ENCODE measurements around the gene CNTNAP2. TPM values are rescaled to one million over a fixed set of nuclear protein-coding genes. Genes with fewer than 3 reads are reported as not detected.

CNTNAP2 gene
- total and polyA plus RNA-seq, 4 donors: 0.14 to 2.3 (median 1.1) TPM

- 66% methylated on average over 4 of the region's 4 CpGs for WGBS
- Histone ChIP-seq H3K27ac (ENCODE audit: low read depth in 1 of 2, low read length in 2 of 2) (no peak overlapping the region), H3K27me3 (ENCODE audit: control insufficient read depth in 4 of 4, insufficient read depth in 4 of 4, low read length in 3 of 4) (no peaks in the 10 kb centered on the region), H3K4me3 (ENCODE audit: low read depth in 1 of 3, low read length in 3 of 3) (no peak overlapping the region), H3K4me1 (ENCODE audit: control insufficient read depth in 4 of 4, insufficient read depth in 4 of 4, low read length in 3 of 4) (no peaks in the 10 kb centered on the region), H3K9ac (ENCODE audit: low read depth in 1 of 2, low read length in 2 of 2) (no peak overlapping the region), H3K9me3 (ENCODE audit: control insufficient read depth in 4 of 4, low read length in 3 of 4) (no peaks in the 10 kb centered on the region), H3K36me3 (ENCODE audit: control insufficient read depth in 4 of 4, insufficient read depth in 3 of 4, low read depth in 1 of 4, low read length in 3 of 4) (no peaks in the 10 kb centered on the region)
- no peak for DNase-seq (ENCODE audit: low spot score)
- TF ChIP-seq HNF4A (conservative IDR thresholded peaks at IDR 0.05): no peak
- TF ChIP-seq ATF3 (IDR thresholded peaks at IDR 0.05): no peak
- no peak for TF ChIP-seq JUND (IDR thresholded peaks at IDR 0.05)
- TF ChIP-seq RAD21 (IDR thresholded peaks at IDR 0.05): no peak
- TF ChIP-seq YY1 (IDR thresholded peaks at IDR 0.05): no peak
- TF ChIP-seq NR2F2 (IDR thresholded peaks at IDR 0.05): no peak
- TF ChIP-seq FOXA2 (IDR thresholded peaks at IDR 0.05): no peak
- TF ChIP-seq CTCF (IDR thresholded peaks at IDR 0.05; ENCODE audit: low read depth, low read length, missing input control): no peak
- no peak for TF ChIP-seq EGR1 (IDR thresholded peaks at IDR 0.05; ENCODE audit: low read depth in 2 of 2)
- TF ChIP-seq GABPA (IDR thresholded peaks at IDR 0.05 in 1 of 2, conservative IDR thresholded peaks at IDR 0.05 in 1 of 2): no peak
- TF ChIP-seq RXRA (IDR thresholded peaks at IDR 0.05): no peak
- no peak for TF ChIP-seq TAF1 (conservative IDR thresholded peaks at IDR 0.05)
These were observed 1369.1 kb downstream of the CNTNAP2 start for GRCh38 chr7:147485660-147486210.

- H3K27ac ChIP-seq (ENCODE audit: low read depth in 1 of 2, low read length in 2 of 2): no peak overlapping the region
- no peaks in the 10 kb centered on the region for H3K36me3 ChIP-seq (ENCODE audit: control insufficient read depth in 4 of 4, insufficient read depth in 3 of 4, low read depth in 1 of 4, low read length in 3 of 4)
- TF ChIP-seq FOXA1 (IDR thresholded peaks at IDR 0.05) (no peak), RAD21 (IDR thresholded peaks at IDR 0.05) (no peak), NR2F2 (IDR thresholded peaks at IDR 0.05) (no peak), YY1 (IDR thresholded peaks at IDR 0.05) (no peak), HNF4G (IDR thresholded peaks at IDR 0.05) (no peak), ATF3 (IDR thresholded peaks at IDR 0.05) (no peak), SP1 (IDR thresholded peaks at IDR 0.05) (no peak), RXRA (IDR thresholded peaks at IDR 0.05) (no peak), REST (IDR thresholded peaks at IDR 0.05) (no peak), CTCF (IDR thresholded peaks at IDR 0.05; ENCODE audit: low read depth, low read length, missing input control) (no peak), TAF1 (conservative IDR thresholded peaks at IDR 0.05) (no peak), FOXA2 (IDR thresholded peaks at IDR 0.05) (no peak), EGR1 (IDR thresholded peaks at IDR 0.05; ENCODE audit: low read depth in 2 of 2) (no peak), MAX (IDR thresholded peaks at IDR 0.05) (no peak), JUND (IDR thresholded peaks at IDR 0.05) (no peak), HNF4A (conservative IDR thresholded peaks at IDR 0.05) (no peak), ZBTB33 (IDR thresholded peaks at IDR 0.05) (no peak), GABPA (IDR thresholded peaks at IDR 0.05 in 1 of 2, conservative IDR thresholded peaks at IDR 0.05 in 1 of 2) (no peak)
- H3K9ac ChIP-seq (ENCODE audit: low read depth in 1 of 2, low read length in 2 of 2): no peak overlapping the region
- no peak overlapping the region for H3K4me3 ChIP-seq (ENCODE audit: low read depth in 1 of 3, low read length in 3 of 3)
- no peaks in the 10 kb centered on the region for H3K9me3 ChIP-seq (ENCODE audit: control insufficient read depth in 4 of 4, low read length in 3 of 4)
- no peaks in the 10 kb centered on the region for H3K4me1 ChIP-seq (ENCODE audit: control insufficient read depth in 4 of 4, insufficient read depth in 4 of 4, low read length in 3 of 4)
- no peak for DNase-seq (ENCODE audit: low spot score)
- peaks cover 0 to 2% (median 0%) of the 10 kb centered on the region in 4 donors for H3K27me3 ChIP-seq (ENCODE audit: control insufficient read depth in 4 of 4, insufficient read depth in 4 of 4, low read length in 3 of 4)
- WGBS: 84% methylated on average over 4 of the region's 4 CpGs
These were observed 1376.0 kb downstream of the CNTNAP2 start for GRCh38 chr7:147492606-147493005.
